WTC11 (cell line): Measurements from ENCODE around the gene DENND1C. TPM values are rescaled to one million over a fixed set of nuclear protein-coding genes. Genes with fewer than 3 reads are reported as not detected.

Experiments
- ATAC-seq: fragments of 200-7000 bp; cut with Tn5 transposase; 2 replicates; pipeline ENCODE4 v1.10.0; 2021; ENCODE audit warnings: mild to moderate bottlenecking, moderate library complexity
- CTCF ChIA-PET: fragments of 300-600 bp; sonication (Branson Sonifier 250); formaldehyde crosslinking; loops from one replicate; lab custom pipeline; 2021; ENCODE audit warnings: antibody characterized with exemption; lab: Charles Lee
- POLR2A ChIA-PET: fragments of 350-600 bp; sonication (Branson Sonifier 250); formaldehyde crosslinking; loops from one replicate; lab custom pipeline; 2021; ENCODE audit warnings: antibody characterized with exemption; lab: Charles Lee
- DNase-seq: peaks from one replicate; pipeline ENCODE4 v3.0.0; 2021; ENCODE audit warnings: low spot score
- H3K27ac Mint-ChIP-seq: 2 replicates; pipeline ENCODE4 v1.8.0; 2021; ENCODE audit warnings: mixed read lengths
- H3K27me3 Mint-ChIP-seq: 2 replicates; pipeline ENCODE4 v1.8.0; 2021; ENCODE audit warnings: low read depth, mild to moderate bottlenecking, moderate library complexity, mixed read lengths
- H3K36me3 Mint-ChIP-seq: 2 replicates; pipeline ENCODE4 v1.8.0; 2021; ENCODE audit warnings: mixed read lengths
- H3K4me1 Mint-ChIP-seq: 2 replicates; pipeline ENCODE4 v1.8.0; 2022; ENCODE audit warnings: mixed read lengths
- H3K4me3 Mint-ChIP-seq: 2 replicates; pipeline ENCODE4 v1.8.0; 2021; ENCODE audit warnings: mild to moderate bottlenecking, moderate library complexity, mixed read lengths
- H3K9me3 Mint-ChIP-seq: 2 replicates; pipeline ENCODE4 v1.8.0; 2021; ENCODE audit warnings: mixed read lengths
- ATF1 ChIP-seq: sonication (generic); formaldehyde crosslinking; IDR thresholded peaks from 2 replicates; pipeline ENCODE4 v1.8.1; 2023; ENCODE audit warnings: mild to moderate bottlenecking, moderate library complexity, missing genetic modification reagents
- CREM ChIP-seq: sonication (generic); formaldehyde crosslinking; IDR thresholded peaks from 2 replicates; pipeline ENCODE4 v1.8.1; 2022; ENCODE audit warnings: mild to moderate bottlenecking, missing genetic modification reagents, moderate library complexity
- FOXK1 ChIP-seq: sonication (generic); formaldehyde crosslinking; IDR thresholded peaks from 2 replicates; pipeline ENCODE4 v1.8.0; 2022; ENCODE audit warnings: mild to moderate bottlenecking, moderate library complexity, missing genetic modification reagents
- GTF2I ChIP-seq: fragments of 250-450 bp; sonication (Bioruptor Pico); conservative IDR thresholded peaks from 2 replicates; pipeline ENCODE4 v1.4.0; 2021; ENCODE audit warnings: mild to moderate bottlenecking
- JAZF1 ChIP-seq: fragments of 250-450 bp; sonication (Bioruptor Pico); IDR thresholded peaks from 2 replicates; pipeline ENCODE4 v1.9.0; 2021; ENCODE audit warnings: moderate library complexity, mild to moderate bottlenecking, inconsistent platforms
- JUN ChIP-seq: sonication (generic); formaldehyde crosslinking; IDR thresholded peaks from 2 replicates; pipeline ENCODE4 v1.8.0; 2023; ENCODE audit warnings: mild to moderate bottlenecking, missing genetic modification reagents
- SP1 ChIP-seq: sonication (generic); formaldehyde crosslinking; conservative IDR thresholded peaks from 2 replicates; pipeline ENCODE4 v1.8.1; 2022; ENCODE audit warnings: missing genetic modification reagents
- TCF7 ChIP-seq: sonication (generic); formaldehyde crosslinking; IDR thresholded peaks from 2 replicates; pipeline ENCODE4 v1.8.0; 2022; ENCODE audit warnings: mild to moderate bottlenecking, low read depth, missing genetic modification reagents, moderate library complexity
- TEAD4 ChIP-seq: sonication (generic); formaldehyde crosslinking; IDR thresholded peaks from 2 replicates; pipeline ENCODE4 v1.8.0; 2022; ENCODE audit warnings: mild to moderate bottlenecking, missing genetic modification reagents
- ZBTB21 ChIP-seq: sonication (generic); formaldehyde crosslinking; IDR thresholded peaks from 2 replicates; pipeline ENCODE4 v1.8.1; 2023; ENCODE audit warnings: mild to moderate bottlenecking, missing genetic modification reagents, borderline replicate concordance
- ZNF138 ChIP-seq: sonication (generic); formaldehyde crosslinking; conservative IDR thresholded peaks from 2 replicates; pipeline ENCODE4 v1.8.1; 2022; ENCODE audit warnings: mild to moderate bottlenecking, moderate library complexity, missing genetic modification reagents
- ZNF232 ChIP-seq: sonication (generic); formaldehyde crosslinking; IDR thresholded peaks from 2 replicates; pipeline ENCODE4 v1.8.0; 2022; ENCODE audit warnings: mild to moderate bottlenecking, missing genetic modification reagents
- ZNF263 ChIP-seq: sonication (generic); formaldehyde crosslinking; IDR thresholded peaks from 2 replicates; pipeline ENCODE4 v1.8.1; 2022; ENCODE audit warnings: low read depth, mild to moderate bottlenecking, moderate library complexity, missing genetic modification reagents
- ZNF423 ChIP-seq: fragments of 250-450 bp; sonication (Bioruptor Pico); IDR thresholded peaks from 2 replicates; pipeline ENCODE4 v2.1.2; 2022; ENCODE audit warnings: mild to moderate bottlenecking, moderate library complexity
- total RNA-seq: library from RNA; stranded (reverse); gene quantifications from 3 replicates; pipeline ENCODE4 v1.2.3, GENCODE V29; 2021
- TF ChIP-seq, protein P1 (sequence below): sonication (generic); formaldehyde crosslinking; IDR thresholded peaks from 2 replicates; pipeline ENCODE4 v1.8.1; 2023; ENCODE audit warnings: mild to moderate bottlenecking, moderate library complexity, missing genetic modification reagents
- TF ChIP-seq, protein P2 (sequence below): sonication (generic); formaldehyde crosslinking; IDR thresholded peaks from 2 replicates; pipeline ENCODE4 v1.8.0; 2022; ENCODE audit warnings: mild to moderate bottlenecking, missing genetic modification reagents
- TF ChIP-seq, protein P3 (sequence below): sonication (generic); formaldehyde crosslinking; conservative IDR thresholded peaks from 2 replicates; pipeline ENCODE4 v1.8.1; 2023; ENCODE audit warnings: mild to moderate bottlenecking, low read depth, missing genetic modification reagents, moderate library complexity
- TF ChIP-seq, protein P4 (sequence below): sonication (generic); formaldehyde crosslinking; IDR thresholded peaks from 2 replicates; pipeline ENCODE4 v1.8.0; 2022; ENCODE audit warnings: mild to moderate bottlenecking, missing genetic modification reagents
- TF ChIP-seq, protein P5 (sequence below): sonication (generic); formaldehyde crosslinking; IDR thresholded peaks from 2 replicates; pipeline ENCODE4 v1.8.0; 2023; ENCODE audit warnings: mild to moderate bottlenecking, missing genetic modification reagents

Gene DENND1C
- total RNA-seq, 1 experiment from 2014 or later, result 4.3 TPM

DNA sequence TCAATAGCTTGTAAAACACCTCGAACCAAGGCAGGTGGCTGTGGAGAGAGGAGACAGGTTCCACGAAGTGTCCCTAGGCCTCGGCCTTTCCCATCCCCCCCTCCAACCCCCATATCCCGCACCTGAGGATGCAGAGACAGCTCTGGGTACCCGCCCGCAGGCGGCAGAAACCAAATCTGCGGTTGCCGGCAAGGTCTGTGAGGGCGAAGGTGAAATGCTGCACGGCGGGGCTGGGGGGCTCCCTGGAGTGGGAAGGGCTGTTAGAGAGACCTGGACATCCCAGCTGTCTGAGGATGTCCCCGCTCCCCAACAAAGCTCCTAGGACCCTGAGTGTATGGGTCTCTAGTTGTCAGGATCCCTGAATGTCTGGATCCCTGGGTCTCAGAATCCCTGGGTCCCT is 2.8 kb downstream of the DENND1C start (continued):
- TF ChIP-seq, protein P1, sequence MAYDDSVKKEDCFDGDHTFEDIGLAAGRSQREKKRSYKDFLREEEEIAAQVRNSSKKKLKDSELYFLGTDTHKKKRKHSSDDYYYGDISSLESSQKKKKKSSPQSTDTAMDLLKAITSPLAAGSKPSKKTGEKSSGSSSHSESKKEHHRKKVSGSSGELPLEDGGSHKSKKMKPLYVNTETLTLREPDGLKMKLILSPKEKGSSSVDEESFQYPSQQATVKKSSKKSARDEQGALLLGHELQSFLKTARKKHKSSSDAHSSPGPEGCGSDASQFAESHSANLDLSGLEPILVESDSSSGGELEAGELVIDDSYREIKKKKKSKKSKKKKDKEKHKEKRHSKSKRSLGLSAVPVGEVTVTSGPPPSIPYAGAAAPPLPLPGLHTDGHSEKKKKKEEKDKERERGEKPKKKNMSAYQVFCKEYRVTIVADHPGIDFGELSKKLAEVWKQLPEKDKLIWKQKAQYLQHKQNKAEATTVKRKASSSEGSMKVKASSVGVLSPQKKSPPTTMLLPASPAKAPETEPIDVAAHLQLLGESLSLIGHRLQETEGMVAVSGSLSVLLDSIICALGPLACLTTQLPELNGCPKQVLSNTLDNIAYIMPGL (CRISPR knock-in tag), result no peak
- TF ChIP-seq ZBTB21, result no peak
- TF ChIP-seq, protein P2, sequence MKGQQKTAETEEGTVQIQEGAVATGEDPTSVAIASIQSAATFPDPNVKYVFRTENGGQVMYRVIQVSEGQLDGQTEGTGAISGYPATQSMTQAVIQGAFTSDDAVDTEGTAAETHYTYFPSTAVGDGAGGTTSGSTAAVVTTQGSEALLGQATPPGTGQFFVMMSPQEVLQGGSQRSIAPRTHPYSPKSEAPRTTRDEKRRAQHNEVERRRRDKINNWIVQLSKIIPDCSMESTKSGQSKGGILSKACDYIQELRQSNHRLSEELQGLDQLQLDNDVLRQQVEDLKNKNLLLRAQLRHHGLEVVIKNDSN (CRISPR knock-in tag), result no peak
- TF ChIP-seq FOXK1, result no peak
- no peak for TF ChIP-seq ZNF232 (CRISPR knock-in tag)
- TF ChIP-seq TCF7 (CRISPR knock-in tag), result no peak

- no peaks in the 10 kb centered on the region for H3K9me3 Mint-ChIP-seq
- no peaks in the 10 kb centered on the region for H3K36me3 Mint-ChIP-seq
- H3K27me3 Mint-ChIP-seq, result peaks cover 30% of the 10 kb centered on the region
- DNase-seq (no peak), ATAC-seq (no peak)
- ChIA-PET CTCF (interaction anchor here (0.5 to 2.1 kb wide), 16 partner anchors 9 to 1550 kb away, joined by 3 to 11 read pairs (median 5); partner anchors contain the start of genes ALKBH7, CRB3, GPR108 and SLC25A23), POLR2A (interaction anchor here (0.5 to 2.1 kb wide), 11 partner anchors 8 to 275 kb away, joined by 3 to 10 read pairs (median 5); partner anchors contain the start of genes ALKBH7, CRB3, GPR108 and KHSRP)
- no peak overlapping the region for H3K27ac Mint-ChIP-seq
- peak overlapping the region; percentile 81 for H3K4me3 Mint-ChIP-seq
- TF ChIP-seq JUN (CRISPR knock-in tag) (no peak), JAZF1 (CRISPR knock-in tag) (no peak), GTF2I (no peak), TEAD4 (CRISPR knock-in tag) (no peak), ZNF263 (CRISPR knock-in tag) (no peak), CREM (no peak)
- H3K4me1 Mint-ChIP-seq, result peaks cover 15% of the 10 kb centered on the region
These were observed 4.6 kb downstream of the DENND1C start for GRCh38 chr19:6476896-6477431.

GRCh38 chr19:6476155-6476895 is 5.3 kb downstream of the DENND1C start:
- ChIA-PET CTCF (interaction anchor here (0.5 to 2.1 kb wide), 21 partner anchors 8 to 1549 kb away, joined by 3 to 11 read pairs (median 4); partner anchors contain the start of genes ALKBH7, CRB3, GPR108 and SLC25A23), POLR2A (interaction anchor here (0.6 to 2.1 kb wide), 13 partner anchors 9 to 572 kb away, joined by 3 to 10 read pairs (median 3); partner anchors contain the start of genes ALKBH7, CRB3, GPR108 and KHSRP)
- DNase-seq, result peak; percentile 100
- Mint-ChIP-seq H3K4me3 (peak overlapping the region; percentile 81), H3K27me3 (peaks cover 30% of the 10 kb centered on the region), H3K4me1 (peaks cover 8% of the 10 kb centered on the region), H3K27ac (peak overlapping the region; percentile 95), H3K36me3 (no peaks in the 10 kb centered on the region), H3K9me3 (no peaks in the 10 kb centered on the region)
- no peak for TF ChIP-seq ATF1 (CRISPR knock-in tag)
- TF ChIP-seq SP1 (CRISPR knock-in tag), result peak; percentile 70
- TF ChIP-seq ZNF423 (CRISPR knock-in tag), result no peak
- ATAC-seq, result peak; percentile 88

GRCh38 chr19:6475321-6476108 is 6.1 kb downstream of the DENND1C start:
- Mint-ChIP-seq H3K27me3 (peaks cover 30% of the 10 kb centered on the region), H3K9me3 (no peaks in the 10 kb centered on the region), H3K4me3 (peak overlapping the region; percentile 81), H3K4me1 (peaks cover 5% of the 10 kb centered on the region; the same call in 1 of the 2 replicates), H3K27ac (peak overlapping the region; percentile 45; the same call in 1 of the 2 replicates), H3K36me3 (no peaks in the 10 kb centered on the region)
- DNase-seq (peak; percentile 56), ATAC-seq (peak; percentile 19)
- ChIA-PET POLR2A (interaction anchor here (0.7 to 2.1 kb wide), 7 partner anchors 11 to 571 kb away, joined by 3 to 10 read pairs (median 7); partner anchors contain the start of genes ALKBH7, CRB3, KHSRP and SLC25A23), CTCF (interaction anchor here (0.6 to 2.1 kb wide), 15 partner anchors 15 to 672 kb away, joined by 3 to 11 read pairs (median 4); partner anchors contain the start of genes ALKBH7, GPR108 and SLC25A23)
- TF ChIP-seq ZNF232 (CRISPR knock-in tag) (0 out of 2 replicates have a peak, but pooled peaks have one; percentile 23), ZNF138 (CRISPR knock-in tag) (peak; percentile 91; the same call in 1 of the 2 replicates)
- TF ChIP-seq, protein P3, sequence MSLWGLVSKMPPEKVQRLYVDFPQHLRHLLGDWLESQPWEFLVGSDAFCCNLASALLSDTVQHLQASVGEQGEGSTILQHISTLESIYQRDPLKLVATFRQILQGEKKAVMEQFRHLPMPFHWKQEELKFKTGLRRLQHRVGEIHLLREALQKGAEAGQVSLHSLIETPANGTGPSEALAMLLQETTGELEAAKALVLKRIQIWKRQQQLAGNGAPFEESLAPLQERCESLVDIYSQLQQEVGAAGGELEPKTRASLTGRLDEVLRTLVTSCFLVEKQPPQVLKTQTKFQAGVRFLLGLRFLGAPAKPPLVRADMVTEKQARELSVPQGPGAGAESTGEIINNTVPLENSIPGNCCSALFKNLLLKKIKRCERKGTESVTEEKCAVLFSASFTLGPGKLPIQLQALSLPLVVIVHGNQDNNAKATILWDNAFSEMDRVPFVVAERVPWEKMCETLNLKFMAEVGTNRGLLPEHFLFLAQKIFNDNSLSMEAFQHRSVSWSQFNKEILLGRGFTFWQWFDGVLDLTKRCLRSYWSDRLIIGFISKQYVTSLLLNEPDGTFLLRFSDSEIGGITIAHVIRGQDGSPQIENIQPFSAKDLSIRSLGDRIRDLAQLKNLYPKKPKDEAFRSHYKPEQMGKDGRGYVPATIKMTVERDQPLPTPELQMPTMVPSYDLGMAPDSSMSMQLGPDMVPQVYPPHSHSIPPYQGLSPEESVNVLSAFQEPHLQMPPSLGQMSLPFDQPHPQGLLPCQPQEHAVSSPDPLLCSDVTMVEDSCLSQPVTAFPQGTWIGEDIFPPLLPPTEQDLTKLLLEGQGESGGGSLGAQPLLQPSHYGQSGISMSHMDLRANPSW (CRISPR knock-in tag), result 0 out of 2 replicates have a peak, but pooled peaks have one; percentile 84
- TF ChIP-seq, protein P4, sequence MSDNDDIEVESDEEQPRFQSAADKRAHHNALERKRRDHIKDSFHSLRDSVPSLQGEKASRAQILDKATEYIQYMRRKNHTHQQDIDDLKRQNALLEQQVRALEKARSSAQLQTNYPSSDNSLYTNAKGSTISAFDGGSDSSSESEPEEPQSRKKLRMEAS (CRISPR knock-in tag), result peak; percentile 93
- TF ChIP-seq, protein P5, sequence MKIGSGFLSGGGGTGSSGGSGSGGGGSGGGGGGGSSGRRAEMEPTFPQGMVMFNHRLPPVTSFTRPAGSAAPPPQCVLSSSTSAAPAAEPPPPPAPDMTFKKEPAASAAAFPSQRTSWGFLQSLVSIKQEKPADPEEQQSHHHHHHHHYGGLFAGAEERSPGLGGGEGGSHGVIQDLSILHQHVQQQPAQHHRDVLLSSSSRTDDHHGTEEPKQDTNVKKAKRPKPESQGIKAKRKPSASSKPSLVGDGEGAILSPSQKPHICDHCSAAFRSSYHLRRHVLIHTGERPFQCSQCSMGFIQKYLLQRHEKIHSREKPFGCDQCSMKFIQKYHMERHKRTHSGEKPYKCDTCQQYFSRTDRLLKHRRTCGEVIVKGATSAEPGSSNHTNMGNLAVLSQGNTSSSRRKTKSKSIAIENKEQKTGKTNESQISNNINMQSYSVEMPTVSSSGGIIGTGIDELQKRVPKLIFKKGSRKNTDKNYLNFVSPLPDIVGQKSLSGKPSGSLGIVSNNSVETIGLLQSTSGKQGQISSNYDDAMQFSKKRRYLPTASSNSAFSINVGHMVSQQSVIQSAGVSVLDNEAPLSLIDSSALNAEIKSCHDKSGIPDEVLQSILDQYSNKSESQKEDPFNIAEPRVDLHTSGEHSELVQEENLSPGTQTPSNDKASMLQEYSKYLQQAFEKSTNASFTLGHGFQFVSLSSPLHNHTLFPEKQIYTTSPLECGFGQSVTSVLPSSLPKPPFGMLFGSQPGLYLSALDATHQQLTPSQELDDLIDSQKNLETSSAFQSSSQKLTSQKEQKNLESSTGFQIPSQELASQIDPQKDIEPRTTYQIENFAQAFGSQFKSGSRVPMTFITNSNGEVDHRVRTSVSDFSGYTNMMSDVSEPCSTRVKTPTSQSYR, result peak; percentile 78; the same call in 1 of the 2 replicates
